Activated CD8-positive, alpha-beta T cell treated with anti-CD3 and anti-CD28 coated beads, Interleukin-2, amount 10 ng/mL, durations not matched to agents 7 days and 5 days (primary cell): Measurements from ENCODE around the gene AREL1. TPM values are rescaled to one million over a fixed set of nuclear protein-coding genes. Genes with fewer than 3 reads are reported as not detected.
A peak's percentile ranks its signal among the peaks of the same experiment; 100 is the strongest.

Source experiments
- ATAC-seq: fragments of 150-1000 bp; cut with Tn5 transposase; one replicate; pipeline ENCODE4 v1.10.0; 2021; ENCODE audit warnings: moderate library complexity
- CTCF ChIA-PET: fragments of 350-600 bp; sonication (Branson Sonifier 250); formaldehyde crosslinking; loops from one replicate; lab custom pipeline; 2021; ENCODE audit warnings: antibody characterized with exemption; lab: Charles Lee
- POLR2A ChIA-PET: fragments of 350-600 bp; sonication (Branson Sonifier 250); formaldehyde crosslinking; loops from one replicate; lab custom pipeline; 2021; ENCODE audit warnings: antibody characterized with exemption; lab: Charles Lee
- DNase-seq: peaks from one replicate; pipeline ENCODE4 v3.0.0-alpha.2; 2020
- H3K27ac Mint-ChIP-seq: one replicate; pipeline ENCODE4 v1.8.0; 2021; ENCODE audit warnings: mild to moderate bottlenecking, mixed read lengths
- H3K27me3 Mint-ChIP-seq: one replicate; pipeline ENCODE4 v1.8.0; 2021; ENCODE audit warnings: low read depth, mixed read lengths
- H3K36me3 Mint-ChIP-seq: one replicate; pipeline ENCODE4 v1.8.0; 2021; ENCODE audit warnings: low read depth, mixed read lengths
- H3K4me1 Mint-ChIP-seq: one replicate; pipeline ENCODE4 v1.8.0; 2021; ENCODE audit warnings: low read depth, mixed read lengths
- H3K4me3 Mint-ChIP-seq: one replicate; pipeline ENCODE4 v1.8.0; 2021; ENCODE audit warnings: mild to moderate bottlenecking, mixed read lengths
- H3K9me3 Mint-ChIP-seq: one replicate; pipeline ENCODE4 v1.8.0; 2022; ENCODE audit warnings: mixed read lengths; ENCODE audit not compliant: insufficient read depth
- total RNA-seq, 2 experiments: library from RNA; stranded (reverse); gene quantifications; one replicate each; pipeline ENCODE4 v1.2.3, GENCODE V29; 2021

Gene AREL1
- total RNA-seq, 2 experiments from 2014 or later = 44.1 to 44.9 TPM

DNA sequence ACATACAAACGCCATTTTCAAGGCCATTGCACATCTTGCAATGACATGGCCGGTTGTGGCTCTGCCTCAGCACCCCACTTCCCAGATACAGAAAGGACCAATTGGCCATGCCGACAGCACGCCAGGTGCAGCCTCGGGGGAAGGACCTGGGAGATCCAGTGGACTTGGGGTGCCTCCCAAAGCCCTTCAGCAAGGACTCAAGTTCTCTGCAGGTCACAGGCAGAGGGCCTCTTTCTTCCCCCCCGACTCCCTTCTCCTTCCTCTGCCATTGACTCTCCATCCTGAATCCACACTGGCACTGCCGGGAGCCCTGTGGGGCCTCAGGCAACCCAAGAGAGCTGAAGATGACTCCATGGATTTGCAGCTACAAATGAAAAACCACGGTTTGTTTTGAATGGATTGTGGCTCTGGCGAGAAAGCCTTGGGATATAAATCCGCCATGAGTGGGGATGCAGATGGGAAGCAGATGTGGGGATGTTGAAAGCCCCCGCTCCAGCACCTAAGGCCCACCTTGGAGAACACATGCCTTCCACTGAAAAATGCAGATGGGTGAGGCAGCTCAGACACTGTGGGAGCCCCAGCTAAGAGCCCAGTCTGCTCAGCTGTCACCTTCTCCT lies 65.7 kb downstream of the AREL1 start:
- H3K27me3 Mint-ChIP-seq = peaks cover 9% of the 10 kb centered on the region
- ChIA-PET CTCF (no interaction called here), POLR2A (interaction anchor here (0.7 kb wide), 1 partner anchor 72 kb away, joined by 3 read pairs; no protein-coding TSS in a partner anchor)
- DNase-seq = no peak
- no peaks in the 10 kb centered on the region for H3K36me3 Mint-ChIP-seq
- peaks cover 12% of the 10 kb centered on the region for H3K4me1 Mint-ChIP-seq
- H3K9me3 Mint-ChIP-seq = no peaks in the 10 kb centered on the region
- ATAC-seq = no peak
- H3K4me3 Mint-ChIP-seq = no peak overlapping the region
- no peak overlapping the region for H3K27ac Mint-ChIP-seq

DNA sequence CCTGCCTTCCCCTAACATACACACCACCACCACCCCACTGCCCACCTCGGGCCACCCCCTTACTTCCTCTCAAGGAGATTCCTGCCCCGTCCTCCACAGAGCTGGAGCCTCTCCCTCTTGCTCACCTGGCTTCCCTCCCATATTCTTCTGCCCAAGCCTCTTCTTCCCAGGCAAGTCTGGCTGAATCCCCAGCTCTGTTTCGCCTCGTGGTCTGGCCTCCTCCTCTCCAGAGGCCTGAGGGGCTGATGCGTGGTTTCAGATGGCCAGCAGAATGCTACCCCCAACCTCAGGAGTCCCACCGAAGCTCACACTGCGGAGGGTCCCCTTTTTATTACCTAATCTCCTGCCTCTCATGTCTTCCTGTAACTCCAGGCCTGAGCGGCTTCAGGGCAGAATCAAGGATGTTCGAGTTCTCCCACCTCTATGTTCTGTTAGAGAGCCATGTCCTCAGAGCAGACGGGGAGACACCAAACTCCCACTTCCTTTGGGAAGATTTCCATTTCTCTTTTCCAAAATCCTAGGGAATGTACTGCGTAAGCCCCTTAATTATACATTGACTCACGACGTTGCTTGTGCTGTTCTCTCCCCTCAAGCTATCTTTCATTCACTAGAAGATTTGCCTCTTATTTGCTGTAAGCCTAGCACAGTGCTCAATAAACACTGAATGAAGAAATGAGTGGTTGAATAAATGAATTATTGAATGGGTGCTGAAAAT lies 67.0 kb downstream of the AREL1 start:
- H3K4me3 Mint-ChIP-seq = no peak overlapping the region
- H3K9me3 Mint-ChIP-seq = no peaks in the 10 kb centered on the region
- DNase-seq = no peak
- peak; percentile 12 for ATAC-seq
- CTCF ChIA-PET = interaction anchor here (1.6 kb wide), 1 partner anchor 37 kb away, joined by 6 read pairs; no protein-coding TSS in a partner anchor
- H3K27me3 Mint-ChIP-seq = peaks cover 12% of the 10 kb centered on the region
- no peak overlapping the region for H3K27ac Mint-ChIP-seq
- H3K36me3 Mint-ChIP-seq = no peaks in the 10 kb centered on the region
- POLR2A ChIA-PET = interaction anchor here (1.3 kb wide), 1 partner anchor 118 kb away, joined by 3 read pairs; no protein-coding TSS in a partner anchor
- peaks cover 3% of the 10 kb centered on the region for H3K4me1 Mint-ChIP-seq

DNA sequence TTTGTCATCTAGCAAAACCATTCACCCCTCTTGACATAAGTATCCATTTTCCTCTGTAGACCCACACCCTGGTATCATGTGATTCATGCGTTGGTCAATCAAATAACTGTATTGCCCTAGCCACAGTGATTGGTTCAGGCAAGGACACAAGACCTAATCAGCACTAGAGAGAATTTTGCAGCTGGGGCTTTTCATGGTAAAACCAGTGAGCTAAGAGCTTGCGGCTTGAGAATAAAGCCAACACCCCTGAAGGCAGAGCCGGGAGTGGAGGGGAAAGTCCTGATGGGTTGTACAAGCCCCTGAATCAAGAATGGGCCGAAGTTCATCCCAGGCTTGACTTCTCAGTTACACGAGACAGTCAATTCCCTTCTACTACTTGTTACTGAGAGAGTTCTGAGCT lies 67.6 kb downstream of the AREL1 start:
- Mint-ChIP-seq H3K27ac (no peak overlapping the region), H3K4me3 (no peak overlapping the region), H3K36me3 (no peaks in the 10 kb centered on the region), H3K9me3 (no peaks in the 10 kb centered on the region), H3K4me1 (no peaks in the 10 kb centered on the region), H3K27me3 (peaks cover 15% of the 10 kb centered on the region)
- CTCF ChIA-PET = interaction anchor here (1.6 kb wide), 1 partner anchor 36 kb away, joined by 6 read pairs; no protein-coding TSS in a partner anchor
- ATAC-seq (no peak), DNase-seq (no peak)
- POLR2A ChIA-PET = interaction anchor here (1.3 kb wide), 1 partner anchor 119 kb away, joined by 3 read pairs; no protein-coding TSS in a partner anchor

DNA sequence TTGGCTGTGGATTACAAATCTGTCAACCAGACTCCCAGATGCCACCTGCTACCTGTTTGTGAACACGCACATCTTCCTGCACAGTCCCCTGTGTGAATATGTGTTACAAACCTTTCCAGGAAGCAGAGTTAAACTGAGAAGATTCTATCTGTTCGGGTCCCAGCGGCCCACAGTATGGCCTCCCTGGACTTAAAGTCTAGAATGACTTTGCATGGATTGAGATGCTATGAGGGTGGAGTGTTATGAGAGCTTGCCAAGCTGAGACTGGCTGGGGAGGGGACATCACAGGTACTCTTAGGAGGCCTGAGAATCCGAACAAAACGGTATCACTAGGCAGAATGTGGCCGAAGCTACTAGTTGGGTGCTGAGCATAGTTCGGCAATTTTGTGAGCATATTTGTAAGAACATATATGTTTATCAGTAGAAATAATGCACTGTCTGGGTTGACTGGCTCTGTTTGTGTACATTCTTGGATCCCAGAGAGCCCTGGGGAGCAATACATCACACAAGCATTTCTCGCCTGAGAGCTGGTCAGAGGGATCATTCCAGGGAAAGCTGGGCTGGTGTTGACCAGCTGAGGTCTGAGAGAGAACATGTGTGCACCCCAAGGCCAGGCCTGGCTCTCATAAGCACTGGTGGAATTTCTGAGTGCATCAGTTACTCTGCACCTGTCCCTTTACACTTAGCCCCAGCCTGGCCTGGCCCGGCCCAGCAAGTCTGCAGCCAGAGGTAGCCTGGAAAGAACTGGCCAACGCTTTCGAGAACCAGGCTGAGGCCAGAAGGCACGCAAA lies 71.1 kb downstream of the AREL1 start:
- POLR2A ChIA-PET = interaction anchor here (1.9 kb wide), 1 partner anchor 8 kb away, joined by 6 read pairs; no protein-coding TSS in a partner anchor
- Mint-ChIP-seq H3K36me3 (no peaks in the 10 kb centered on the region), H3K27ac (no peak overlapping the region), H3K9me3 (no peaks in the 10 kb centered on the region), H3K4me3 (no peak overlapping the region), H3K4me1 (no peaks in the 10 kb centered on the region), H3K27me3 (peaks cover 25% of the 10 kb centered on the region)
- DNase-seq (no peak), ATAC-seq (no peak)
- CTCF ChIA-PET = interaction anchor here (0.7 to 1.6 kb wide), 2 partner anchors 163 to 1230 kb away, joined by 3 to 4 read pairs; no protein-coding TSS in a partner anchor

DNA sequence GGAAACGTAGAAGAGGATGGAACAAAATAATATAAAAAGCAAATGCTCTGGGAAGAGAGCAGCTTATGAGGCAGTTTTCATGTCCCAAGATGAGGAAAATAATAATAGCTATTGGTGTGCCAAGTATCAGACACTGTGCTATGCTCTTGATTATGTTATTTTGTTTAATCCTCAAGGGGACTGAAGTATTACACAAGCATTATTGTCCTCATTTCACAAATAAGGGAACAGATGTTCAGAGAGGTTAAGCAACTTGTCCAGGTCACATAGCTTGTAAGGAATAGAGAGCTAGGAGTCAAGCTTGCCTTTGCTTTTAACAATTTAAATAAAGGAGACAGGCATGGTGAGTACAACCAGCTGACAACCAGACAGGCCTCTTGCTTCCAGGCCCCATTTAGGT lies 73.9 kb downstream of the AREL1 start:
- ATAC-seq (no peak), DNase-seq (no peak)
- no peaks in the 10 kb centered on the region for H3K9me3 Mint-ChIP-seq
- POLR2A ChIA-PET = interaction anchor here (0.5 to 1.2 kb wide), 2 partner anchors 39 to 120 kb away, joined by 3 to 4 read pairs; no protein-coding TSS in a partner anchor
- H3K27ac Mint-ChIP-seq = no peak overlapping the region
- no peak overlapping the region for H3K4me3 Mint-ChIP-seq
- CTCF ChIA-PET = interaction anchor here (1.0 to 2.3 kb wide), 3 partner anchors 21 to 27 kb away, joined by 5 to 8 read pairs (median 7); partner anchors contain the start of gene LTBP2
- no peaks in the 10 kb centered on the region for H3K36me3 Mint-ChIP-seq
- no peaks in the 10 kb centered on the region for H3K4me1 Mint-ChIP-seq
- peaks cover 33% of the 10 kb centered on the region for H3K27me3 Mint-ChIP-seq

DNA sequence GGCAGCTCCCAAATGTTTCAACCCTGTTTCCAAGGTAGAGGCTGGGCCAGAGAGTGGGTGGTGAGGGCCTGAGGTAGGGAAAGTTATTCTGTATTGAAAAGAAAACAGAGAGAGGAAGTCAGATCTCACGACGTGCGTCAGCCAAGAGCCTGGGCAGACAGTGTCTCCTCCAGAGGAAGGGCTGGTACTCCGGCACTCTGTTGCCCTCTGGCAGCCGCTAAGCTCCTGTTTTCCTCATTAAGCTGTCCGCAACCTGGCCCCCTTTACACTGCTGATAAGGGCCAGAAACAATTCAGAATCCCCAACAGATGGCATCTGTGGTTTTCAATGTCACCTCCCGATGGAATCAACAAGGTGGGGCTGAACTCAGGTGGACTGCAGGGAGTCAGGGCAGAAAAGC lies 74.8 kb downstream of the AREL1 start:
- Mint-ChIP-seq H3K27ac (no peak overlapping the region), H3K27me3 (peaks cover 34% of the 10 kb centered on the region), H3K9me3 (no peaks in the 10 kb centered on the region), H3K4me3 (no peak overlapping the region), H3K4me1 (no peaks in the 10 kb centered on the region), H3K36me3 (no peaks in the 10 kb centered on the region)
- CTCF ChIA-PET = interaction anchor here (2.1 to 2.3 kb wide), 2 partner anchors 26 to 29 kb away, joined by 7 to 9 read pairs; partner anchors contain the start of gene LTBP2
- DNase-seq = no peak
- POLR2A ChIA-PET = interaction anchor here (1.2 kb wide), 1 partner anchor 39 kb away, joined by 3 read pairs; no protein-coding TSS in a partner anchor
- no peak for ATAC-seq

DNA sequence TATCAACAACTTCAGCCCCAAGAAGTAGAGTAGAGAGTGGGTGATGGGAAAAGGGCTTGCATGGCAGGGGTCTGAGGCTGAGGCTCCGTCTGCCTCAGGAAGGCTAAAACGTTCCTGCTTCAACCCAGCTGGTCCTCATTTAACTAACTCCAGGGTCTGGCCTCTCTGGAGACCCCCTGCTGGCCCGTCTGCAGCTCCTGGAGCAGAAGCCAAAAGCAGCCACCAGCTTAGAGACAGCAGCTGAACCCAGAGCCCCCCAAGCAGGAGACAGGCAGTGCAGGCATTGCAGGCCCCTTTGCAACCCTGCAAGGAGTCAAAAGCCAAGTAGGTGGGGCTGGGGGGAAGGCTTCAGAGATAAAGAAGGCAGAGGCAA lies 75.7 kb downstream of the AREL1 start:
- Mint-ChIP-seq H3K9me3 (no peaks in the 10 kb centered on the region), H3K27me3 (peaks cover 29% of the 10 kb centered on the region), H3K4me3 (no peak overlapping the region), H3K4me1 (no peaks in the 10 kb centered on the region), H3K36me3 (no peaks in the 10 kb centered on the region), H3K27ac (no peak overlapping the region)
- CTCF ChIA-PET = interaction anchor here (2.1 to 2.3 kb wide), 2 partner anchors 25 to 28 kb away, joined by 7 to 9 read pairs; partner anchors contain the start of gene LTBP2
- POLR2A ChIA-PET = no interaction called here
- no peak for ATAC-seq
- no peak for DNase-seq

DNA sequence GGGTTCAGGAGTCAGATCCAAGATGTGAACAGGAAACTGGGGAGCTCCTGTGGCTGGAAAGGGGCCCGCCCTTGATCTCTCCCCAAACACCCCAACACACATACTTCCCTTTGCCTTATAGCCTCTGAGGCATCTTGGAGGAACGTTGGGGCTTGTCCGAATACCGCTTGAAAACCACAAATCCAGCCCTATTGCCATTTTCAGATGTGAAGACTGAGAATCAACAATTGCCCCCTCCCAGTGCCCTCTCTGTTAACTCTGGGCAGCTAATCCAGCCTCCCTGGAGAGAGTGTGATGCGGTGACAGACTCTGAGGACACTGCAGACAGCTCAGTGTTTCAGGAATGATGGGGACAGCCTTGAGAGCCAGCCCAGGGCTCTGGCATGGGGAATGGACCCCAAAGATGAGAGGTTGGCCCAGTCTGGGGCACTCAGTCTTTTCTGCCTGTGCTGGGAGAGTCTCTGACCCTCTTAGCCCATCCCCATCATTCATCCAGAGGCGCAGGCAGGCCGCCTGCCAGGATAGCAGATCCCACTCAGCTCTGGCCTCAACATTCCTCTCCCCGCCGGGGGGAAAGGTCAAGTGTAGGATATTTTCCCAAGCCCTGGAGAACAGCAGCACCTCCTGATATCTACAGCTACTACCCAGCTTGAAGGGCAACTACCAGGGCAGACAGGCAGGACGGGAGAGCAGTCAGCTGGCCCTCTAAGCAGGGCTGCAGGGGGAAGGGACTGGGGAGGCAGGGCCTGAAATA lies 76.3 kb downstream of the AREL1 start:
- ChIA-PET CTCF (interaction anchor here (2.1 to 2.3 kb wide), 2 partner anchors 24 to 28 kb away, joined by 7 to 9 read pairs; partner anchors contain the start of gene LTBP2), POLR2A (no interaction called here)
- DNase-seq (no peak), ATAC-seq (no peak)
- H3K36me3 Mint-ChIP-seq = no peaks in the 10 kb centered on the region
- H3K9me3 Mint-ChIP-seq = no peaks in the 10 kb centered on the region
- H3K4me3 Mint-ChIP-seq = no peak overlapping the region
- no peaks in the 10 kb centered on the region for H3K4me1 Mint-ChIP-seq
- no peak overlapping the region for H3K27ac Mint-ChIP-seq
- peaks cover 27% of the 10 kb centered on the region for H3K27me3 Mint-ChIP-seq

DNA sequence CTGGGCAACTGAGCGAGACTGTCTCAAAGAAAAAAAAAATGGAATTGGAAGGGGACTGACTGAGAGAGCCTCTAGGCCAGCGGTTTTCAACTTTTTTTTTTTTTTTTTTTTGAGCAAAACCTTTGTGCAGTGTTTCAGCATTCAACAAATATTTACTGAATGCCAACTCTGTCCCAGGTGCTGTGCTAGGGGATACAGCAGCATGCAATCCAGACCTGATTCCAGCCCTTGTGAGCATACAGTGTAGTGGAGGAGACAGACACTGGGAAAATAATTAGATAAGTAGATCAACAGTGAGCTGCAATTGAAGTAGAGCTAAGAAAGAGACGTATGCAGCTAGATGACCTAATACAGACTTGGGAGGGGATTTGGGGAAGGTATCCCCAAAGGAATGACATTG lies 77.0 kb downstream of the AREL1 start:
- no peak overlapping the region for H3K27ac Mint-ChIP-seq
- no peak for ATAC-seq
- CTCF ChIA-PET = interaction anchor here (0.7 kb wide), 1 partner anchor 14 kb away, joined by 3 read pairs; no protein-coding TSS in a partner anchor
- no peaks in the 10 kb centered on the region for H3K36me3 Mint-ChIP-seq
- H3K27me3 Mint-ChIP-seq = peaks cover 27% of the 10 kb centered on the region
- POLR2A ChIA-PET = no interaction called here
- H3K4me3 Mint-ChIP-seq = no peak overlapping the region
- no peak for DNase-seq
- no peaks in the 10 kb centered on the region for H3K9me3 Mint-ChIP-seq
- no peaks in the 10 kb centered on the region for H3K4me1 Mint-ChIP-seq

DNA sequence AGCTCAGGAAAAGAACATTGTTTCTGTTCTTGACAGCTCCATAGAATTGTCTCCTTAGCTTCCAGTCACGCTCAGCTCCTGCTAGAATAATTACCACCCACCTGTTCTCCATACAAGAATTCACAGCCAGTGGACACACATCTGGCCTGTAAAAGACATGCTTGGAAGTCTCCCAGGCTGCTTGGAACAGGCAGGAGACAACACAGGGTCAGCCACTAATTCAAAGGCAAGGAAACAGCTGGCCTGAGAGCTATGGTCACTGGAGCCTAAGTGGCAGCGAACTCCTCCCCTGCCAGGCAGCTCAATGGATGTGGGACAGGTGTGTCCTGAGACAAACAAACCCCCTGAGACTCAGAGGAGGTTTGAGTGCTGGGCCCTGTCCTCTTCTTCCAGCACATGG lies 77.9 kb downstream of the AREL1 start:
- ChIA-PET CTCF (interaction anchor here (1.3 kb wide), 1 partner anchor 22 kb away, joined by 4 read pairs; no protein-coding TSS in a partner anchor), POLR2A (no interaction called here)
- no peaks in the 10 kb centered on the region for H3K9me3 Mint-ChIP-seq
- ATAC-seq (no peak), DNase-seq (no peak)
- no peak overlapping the region for H3K4me3 Mint-ChIP-seq
- H3K36me3 Mint-ChIP-seq = no peaks in the 10 kb centered on the region
- H3K27me3 Mint-ChIP-seq = peaks cover 25% of the 10 kb centered on the region
- no peaks in the 10 kb centered on the region for H3K4me1 Mint-ChIP-seq
- H3K27ac Mint-ChIP-seq = no peak overlapping the region
